IMR-90 (cell line): ENCODE data around the gene MAP3K5. TPM values are rescaled to one million over a fixed set of nuclear protein-coding genes. Genes with fewer than 3 reads are reported as not detected.

Experiments
- ATAC-seq: fragments of 200-7000 bp; cut with Tn5 transposase; 2 replicates; pipeline ENCODE4 v1.9.1; 2020; ENCODE audit warnings: low read depth, mild to moderate bottlenecking, moderate library complexity
- BruUV-seq: library from RNA; stranded (reverse); fragments of 400-500 nt; replicated peaks from 2 replicates; lab custom pipeline; 2021; lab: Mats Ljungman, UMichigan
- CTCF ChIA-PET: fragments of 300-600 bp; formaldehyde crosslinking; extraction: SDS; loops from one replicate; lab custom pipeline; 2021; ENCODE audit warnings: antibody characterized with exemption; lab: Yijun Ruan, JAX
- POLR2A ChIA-PET: fragments of 300-600 bp; sonication (Branson Sonifier 250); formaldehyde crosslinking; loops from one replicate; lab custom pipeline; 2022; ENCODE audit warnings: antibody characterized with exemption; ENCODE audit not compliant: unreplicated experiment; lab: Charles Lee
- DNase-seq: peaks from one replicate; pipeline ENCODE4 v3.0.0; 2013
- H2AFZ ChIP-seq: replicated peaks from 2 replicates; pipeline ENCODE3; 2013; ENCODE audit warnings: low read length, mild to moderate bottlenecking; ENCODE audit not compliant: poor library complexity
- H2AK5ac ChIP-seq: 2 replicates; pipeline ENCODE4 v1.6.1; 2013; ENCODE audit warnings: low read depth, low read length, inconsistent platforms
- H2AK9ac ChIP-seq: replicated peaks from 2 replicates; pipeline ENCODE3; 2013; ENCODE audit warnings: mild to moderate bottlenecking, low read depth, low read length, moderate library complexity; ENCODE audit not compliant: poor library complexity
- H2BK120ac ChIP-seq: 2 replicates; pipeline ENCODE4 v1.6.1; 2013; ENCODE audit warnings: low read depth, low read length, inconsistent platforms
- H2BK15ac ChIP-seq: 3 replicates; pipeline ENCODE4 v1.6.1; 2013; ENCODE audit warnings: low read depth, low read length, inconsistent platforms
- H2BK20ac ChIP-seq: 2 replicates; pipeline ENCODE4 v1.6.1; 2013; ENCODE audit warnings: low read depth, mild to moderate bottlenecking, inconsistent platforms, low read length, moderate library complexity
- H2BK5ac ChIP-seq: 2 replicates; pipeline ENCODE4 v1.6.1; 2013; ENCODE audit warnings: mild to moderate bottlenecking, low read depth, low read length, inconsistent platforms; ENCODE audit not compliant: poor library complexity, severe bottlenecking
- H3K14ac ChIP-seq: replicated peaks from 2 replicates; pipeline ENCODE4 v1.6.1; 2013; ENCODE audit warnings: low read depth, low read length, inconsistent platforms
- H3K18ac ChIP-seq: 2 replicates; pipeline ENCODE4 v1.6.1; 2013; ENCODE audit warnings: low read depth, low read length, control low read depth
- H3K23ac ChIP-seq: 2 replicates; pipeline ENCODE4 v1.6.1; 2013; ENCODE audit warnings: low read depth, low read length, inconsistent platforms
- H3K27ac ChIP-seq: 2 replicates; pipeline ENCODE4 v1.5.1; 2013; ENCODE audit warnings: mild to moderate bottlenecking, control low read depth, low read length; ENCODE audit not compliant: insufficient read depth
- H3K27me3 ChIP-seq: 2 replicates; pipeline ENCODE4 v1.6.1; 2013; ENCODE audit warnings: low read length; ENCODE audit not compliant: control insufficient read depth, insufficient read depth
- H3K36me3 ChIP-seq: 2 replicates; pipeline ENCODE4 v1.6.1; 2013; ENCODE audit warnings: low read length, mixed read lengths; ENCODE audit not compliant: control insufficient read depth, insufficient read depth
- H3K4ac ChIP-seq: 2 replicates; pipeline ENCODE4 v1.6.1; 2013; ENCODE audit warnings: low read depth, low read length, inconsistent platforms
- H3K4me1 ChIP-seq: 2 replicates; pipeline ENCODE4 v1.6.1; 2013; ENCODE audit warnings: low read length, mixed read lengths; ENCODE audit not compliant: control insufficient read depth, insufficient read depth
- H3K4me2 ChIP-seq: 2 replicates; pipeline ENCODE4 v1.6.1; 2013; ENCODE audit warnings: low read depth, mild to moderate bottlenecking, control low read depth, low read length, moderate library complexity
- H3K4me3 ChIP-seq: 2 replicates; pipeline ENCODE4 v1.5.1; 2013; ENCODE audit warnings: low read depth, mild to moderate bottlenecking, control low read depth, low read length, moderate library complexity; ENCODE audit not compliant: insufficient read depth
- H3K56ac ChIP-seq: 2 replicates; pipeline ENCODE4 v1.6.1; 2013; ENCODE audit warnings: low read length, inconsistent platforms; ENCODE audit not compliant: insufficient read depth; ENCODE audit errors: extremely low read depth
- H3K79me1 ChIP-seq, 2 experiments: 2 replicates each; pipeline ENCODE4 v1.6.1; 2013; ENCODE audit warnings: low read length in 2 of 2, inconsistent platforms in 1 of 2, low read depth in 1 of 2
- H3K9ac ChIP-seq: 2 replicates; pipeline ENCODE4 v1.6.1; 2013; ENCODE audit warnings: low read depth, low read length, control low read depth
- H3K9me1 ChIP-seq: 2 replicates; pipeline ENCODE4 v1.6.1; 2013; ENCODE audit warnings: low read length, inconsistent platforms; ENCODE audit not compliant: insufficient read depth
- H3K9me3 ChIP-seq: 2 replicates; pipeline ENCODE4 v1.6.1; 2013; ENCODE audit warnings: low read length; ENCODE audit not compliant: control insufficient read depth, insufficient read depth
- H4K20me1 ChIP-seq: 2 replicates; pipeline ENCODE4 v1.6.1; 2013; ENCODE audit warnings: low read length, inconsistent platforms; ENCODE audit not compliant: insufficient read depth
- H4K5ac ChIP-seq: 2 replicates; pipeline ENCODE4 v1.6.1; 2013; ENCODE audit warnings: mild to moderate bottlenecking, low read depth, low read length, control low read depth
- H4K8ac ChIP-seq, 2 experiments: 2 replicates each; pipeline ENCODE4 v1.6.1; 2013; ENCODE audit warnings: low read depth in 2 of 2, low read length in 2 of 2, control low read depth in 1 of 2, inconsistent platforms in 1 of 2
- H4K91ac ChIP-seq: 2 replicates; pipeline ENCODE4 v1.6.1; 2013; ENCODE audit warnings: low read depth, low read length, inconsistent platforms; ENCODE audit not compliant: insufficient read depth
- BHLHE40 ChIP-seq: fragments of 150-350 bp; IDR thresholded peaks from 2 replicates; pipeline ENCODE4 v1.6.1; 2016; ENCODE audit warnings: mild to moderate bottlenecking, low read depth, low read length
- CEBPB ChIP-seq: IDR thresholded peaks from 2 replicates; pipeline ENCODE4 v1.6.1; 2012; ENCODE audit warnings: low read depth, low read length, improper control_type of control experiment
- CHD1 ChIP-seq: IDR thresholded peaks from 2 replicates; pipeline ENCODE4 v1.6.1; 2012; ENCODE audit warnings: low read depth, low read length, improper control_type of control experiment
- FOS ChIP-seq: fragments of 150-350 bp; IDR thresholded peaks from 2 replicates; pipeline ENCODE4 v1.6.1; 2016; ENCODE audit warnings: low read depth, low read length
- MAFK ChIP-seq: IDR thresholded peaks from 2 replicates; pipeline ENCODE4 v1.6.1; 2012; ENCODE audit warnings: low read depth, low read length, improper control_type of control experiment
- MAZ ChIP-seq: IDR thresholded peaks from 2 replicates; pipeline ENCODE4 v1.6.1; 2012; ENCODE audit warnings: low read depth, mild to moderate bottlenecking, low read length, improper control_type of control experiment, moderate library complexity, borderline replicate concordance
- MXI1 ChIP-seq: IDR thresholded peaks from 2 replicates; pipeline ENCODE4 v1.6.1; 2012; ENCODE audit warnings: low read depth, mild to moderate bottlenecking, low read length, moderate library complexity, borderline replicate concordance
- NFE2L2 ChIP-seq: fragments of 150-350 bp; IDR thresholded peaks from 2 replicates; pipeline ENCODE4 v1.6.1; 2016; ENCODE audit warnings: low read depth, mild to moderate bottlenecking, low read length
- POLR2A ChIP-seq: IDR thresholded peaks from 2 replicates; pipeline ENCODE4 v1.6.1; 2012; ENCODE audit warnings: mild to moderate bottlenecking, low read depth, low read length
- RAD21 ChIP-seq: IDR thresholded peaks from 2 replicates; pipeline ENCODE4 v1.6.1; 2012; ENCODE audit warnings: low read length, improper control_type of control experiment
- RCOR1 ChIP-seq: IDR thresholded peaks from 2 replicates; pipeline ENCODE4 v1.6.1; 2012; ENCODE audit warnings: mild to moderate bottlenecking, low read length, improper control_type of control experiment; ENCODE audit not compliant: insufficient replicate concordance
- RFX5 ChIP-seq: IDR thresholded peaks from 2 replicates; pipeline ENCODE4 v1.8.0; 2012; ENCODE audit warnings: low read depth, mild to moderate bottlenecking, low read length, moderate library complexity
- SMC3 ChIP-seq: fragments of 150-350 bp; IDR thresholded peaks from 2 replicates; pipeline ENCODE4 v1.6.1; 2016; ENCODE audit warnings: low read depth, mild to moderate bottlenecking, antibody characterized with exemption, low read length, moderate library complexity
- WGBS, 2 experiments: methylation state at CpG; one replicate each; pipeline versions ENCODE4 v1.1.5 to v1.1.7; 2013; ENCODE audit warnings: missing lambda C conversion rate in 2 of 2; ENCODE audit not compliant: insufficient read length in 1 of 2; ENCODE audit errors: extremely low coverage in 2 of 2; 5-methylcytosine and 5-hydroxymethylcytosine counted together
- dilution Hi-C: fragments of 300-500 bp; cut with HindIII; formaldehyde crosslinking; loops from one replicate; pipeline ENCODE4 v1.14.3; 2018; ENCODE audit warnings: low sequenced_read_pairs; ENCODE audit not compliant: unreplicated experiment
- in situ Hi-C: fragments of 300-500 bp; cut with MboI; formaldehyde crosslinking; loops from 3 replicates; pipeline ENCODE4 v1.14.3; 2019; ENCODE audit warnings: low sequenced_read_pairs, inconsistent platforms, mixed read lengths
- intact Hi-C: fragments of 100-400 bp; cut with micrococcal nuclease; formaldehyde crosslinking; loops from 2 replicates; pipeline ENCODE4 v1.10.0; 2022
- polyA plus RNA-seq, 3 experiments: library from polyadenylated mRNA; depleted of rRNA; stranded (reverse); fragments of >200 nt; gene quantifications; 2 replicates each; pipeline ENCODE4 v1.2.3, GENCODE V29; 2012; ENCODE audit warnings: low replicate concordance in 1 of 3
- total RNA-seq: library from RNA; depleted of rRNA; stranded (reverse); fragments of >200 nt; gene quantifications from 2 replicates; pipeline ENCODE4 v1.2.3, GENCODE V29; 2012
- TF ChIP-seq, protein P1 (sequence below): conservative IDR thresholded peaks from 2 replicates; pipeline ENCODE4 v1.5.1; 2012; ENCODE audit warnings: mild to moderate bottlenecking, low read depth, low read length, improper control_type of control experiment
- TF ChIP-seq, protein P2 (sequence below): fragments of 150-350 bp; IDR thresholded peaks from 2 replicates; pipeline ENCODE4 v1.6.1; 2016; ENCODE audit warnings: low read depth, mild to moderate bottlenecking, low read length, moderate library complexity, borderline replicate concordance
- TF ChIP-seq, protein P3 (sequence below): fragments of 150-350 bp; IDR thresholded peaks from 2 replicates; pipeline ENCODE4 v1.6.1; 2017; ENCODE audit warnings: mild to moderate bottlenecking, antibody characterized with exemption, low read length, low read depth

MAP3K5 gene
- total and polyA plus RNA-seq, 2 of the 4 experiments (the other 2 are of a cell fraction) = 5.4 to 17.6 TPM

DNA sequence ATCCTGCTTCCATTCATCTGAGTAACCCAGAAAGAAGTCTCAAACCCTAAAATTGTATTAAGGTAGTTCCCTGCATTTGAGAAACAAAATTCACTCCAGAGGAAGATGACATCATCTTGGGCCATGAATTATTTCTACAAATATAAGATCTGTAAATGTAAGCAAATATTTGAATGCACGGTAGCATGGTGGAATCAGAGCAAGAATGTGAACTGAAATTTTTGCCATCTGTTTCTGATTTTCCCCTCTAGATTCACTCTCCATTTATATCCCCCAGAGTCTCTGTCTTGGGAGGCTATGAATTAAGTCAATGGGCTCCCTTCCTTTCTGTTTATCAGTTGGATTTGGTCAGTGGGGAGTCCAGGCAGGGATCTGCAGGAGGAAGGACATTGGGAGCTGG lies 5.8 kb upstream of the MAP3K5 start:
- BruUV-seq = no TSS peak
- Histone ChIP-seq H4K91ac (no peak overlapping the region), H4K8ac (no peak overlapping the region), H3K9me3 (no peaks in the 10 kb centered on the region), H3K56ac (no peak overlapping the region), H2AK9ac (no peak overlapping the region), H3K4me2 (no peak overlapping the region), H3K27me3 (no peaks in the 10 kb centered on the region), H3K4me1 (peaks cover 2% of the 10 kb centered on the region; the same call in 1 of the 2 replicates), H2BK120ac (no peak overlapping the region), H3K14ac (no peak overlapping the region), H3K4ac (no peak overlapping the region), H3K23ac (no peak overlapping the region), H2AFZ (no peak overlapping the region), H3K4me3 (no peak overlapping the region), H2BK20ac (no peak overlapping the region), H4K20me1 (no peaks in the 10 kb centered on the region), H3K79me1 (0 out of 4 replicates have a peak, but pooled peaks cover 0 to 6% of the 10 kb centered on the region in 2 experiments), H2BK15ac (no peak overlapping the region), H3K9me1 (no peaks in the 10 kb centered on the region), H3K18ac (no peak overlapping the region), H3K36me3 (no peaks in the 10 kb centered on the region), H4K5ac (no peak overlapping the region), H3K9ac (no peak overlapping the region), H3K27ac (no peak overlapping the region), H2BK5ac (no peak overlapping the region), H2AK5ac (no peak overlapping the region)
- no peak for ATAC-seq
- DNase-seq = no peak
- dilution Hi-C loops = no loop called here
- POLR2A ChIA-PET = no interaction called here
- no CpG with 5 or more reads among the region's 1 CpG for WGBS, 2 experiments
- intact Hi-C loops = loop anchor here (10.0 kb wide), 1 partner anchor 453 kb away; no protein-coding TSS in a partner anchor
- TF ChIP-seq MAFK (no peak), RAD21 (no peak), BHLHE40 (no peak), RFX5 (no peak), SMC3 (no peak), MXI1 (no peak), CHD1 (no peak), RCOR1 (no peak), NFE2L2 (no peak), POLR2A (no peak), CEBPB (no peak), FOS (no peak), MAZ (no peak)
- TF ChIP-seq, protein P1, sequence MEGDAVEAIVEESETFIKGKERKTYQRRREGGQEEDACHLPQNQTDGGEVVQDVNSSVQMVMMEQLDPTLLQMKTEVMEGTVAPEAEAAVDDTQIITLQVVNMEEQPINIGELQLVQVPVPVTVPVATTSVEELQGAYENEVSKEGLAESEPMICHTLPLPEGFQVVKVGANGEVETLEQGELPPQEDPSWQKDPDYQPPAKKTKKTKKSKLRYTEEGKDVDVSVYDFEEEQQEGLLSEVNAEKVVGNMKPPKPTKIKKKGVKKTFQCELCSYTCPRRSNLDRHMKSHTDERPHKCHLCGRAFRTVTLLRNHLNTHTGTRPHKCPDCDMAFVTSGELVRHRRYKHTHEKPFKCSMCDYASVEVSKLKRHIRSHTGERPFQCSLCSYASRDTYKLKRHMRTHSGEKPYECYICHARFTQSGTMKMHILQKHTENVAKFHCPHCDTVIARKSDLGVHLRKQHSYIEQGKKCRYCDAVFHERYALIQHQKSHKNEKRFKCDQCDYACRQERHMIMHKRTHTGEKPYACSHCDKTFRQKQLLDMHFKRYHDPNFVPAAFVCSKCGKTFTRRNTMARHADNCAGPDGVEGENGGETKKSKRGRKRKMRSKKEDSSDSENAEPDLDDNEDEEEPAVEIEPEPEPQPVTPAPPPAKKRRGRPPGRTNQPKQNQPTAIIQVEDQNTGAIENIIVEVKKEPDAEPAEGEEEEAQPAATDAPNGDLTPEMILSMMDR = no peak
- TF ChIP-seq, protein P2, sequence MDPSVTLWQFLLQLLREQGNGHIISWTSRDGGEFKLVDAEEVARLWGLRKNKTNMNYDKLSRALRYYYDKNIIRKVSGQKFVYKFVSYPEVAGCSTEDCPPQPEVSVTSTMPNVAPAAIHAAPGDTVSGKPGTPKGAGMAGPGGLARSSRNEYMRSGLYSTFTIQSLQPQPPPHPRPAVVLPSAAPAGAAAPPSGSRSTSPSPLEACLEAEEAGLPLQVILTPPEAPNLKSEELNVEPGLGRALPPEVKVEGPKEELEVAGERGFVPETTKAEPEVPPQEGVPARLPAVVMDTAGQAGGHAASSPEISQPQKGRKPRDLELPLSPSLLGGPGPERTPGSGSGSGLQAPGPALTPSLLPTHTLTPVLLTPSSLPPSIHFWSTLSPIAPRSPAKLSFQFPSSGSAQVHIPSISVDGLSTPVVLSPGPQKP = no peak
- TF ChIP-seq, protein P3, sequence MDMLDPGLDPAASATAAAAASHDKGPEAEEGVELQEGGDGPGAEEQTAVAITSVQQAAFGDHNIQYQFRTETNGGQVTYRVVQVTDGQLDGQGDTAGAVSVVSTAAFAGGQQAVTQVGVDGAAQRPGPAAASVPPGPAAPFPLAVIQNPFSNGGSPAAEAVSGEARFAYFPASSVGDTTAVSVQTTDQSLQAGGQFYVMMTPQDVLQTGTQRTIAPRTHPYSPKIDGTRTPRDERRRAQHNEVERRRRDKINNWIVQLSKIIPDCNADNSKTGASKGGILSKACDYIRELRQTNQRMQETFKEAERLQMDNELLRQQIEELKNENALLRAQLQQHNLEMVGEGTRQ = no peak
- CTCF ChIA-PET = no interaction called here
- in situ Hi-C loops = loop anchor here (25.0 kb wide), 1 partner anchor 511 kb away; the partner anchor contains the start of gene BCLAF1
